HG03521 (cell line): ENCODE measurements around the gene WDR70.

Experiments used
- ATAC-seq: cut with Tn5 transposase; IDR thresholded peaks from one replicate; pipeline ENCODE4 v1.9.1; 2021; ENCODE audit warnings: mild to moderate bottlenecking, moderate library complexity; ENCODE audit not compliant: unreplicated experiment

The WDR70 gene

DNA sequence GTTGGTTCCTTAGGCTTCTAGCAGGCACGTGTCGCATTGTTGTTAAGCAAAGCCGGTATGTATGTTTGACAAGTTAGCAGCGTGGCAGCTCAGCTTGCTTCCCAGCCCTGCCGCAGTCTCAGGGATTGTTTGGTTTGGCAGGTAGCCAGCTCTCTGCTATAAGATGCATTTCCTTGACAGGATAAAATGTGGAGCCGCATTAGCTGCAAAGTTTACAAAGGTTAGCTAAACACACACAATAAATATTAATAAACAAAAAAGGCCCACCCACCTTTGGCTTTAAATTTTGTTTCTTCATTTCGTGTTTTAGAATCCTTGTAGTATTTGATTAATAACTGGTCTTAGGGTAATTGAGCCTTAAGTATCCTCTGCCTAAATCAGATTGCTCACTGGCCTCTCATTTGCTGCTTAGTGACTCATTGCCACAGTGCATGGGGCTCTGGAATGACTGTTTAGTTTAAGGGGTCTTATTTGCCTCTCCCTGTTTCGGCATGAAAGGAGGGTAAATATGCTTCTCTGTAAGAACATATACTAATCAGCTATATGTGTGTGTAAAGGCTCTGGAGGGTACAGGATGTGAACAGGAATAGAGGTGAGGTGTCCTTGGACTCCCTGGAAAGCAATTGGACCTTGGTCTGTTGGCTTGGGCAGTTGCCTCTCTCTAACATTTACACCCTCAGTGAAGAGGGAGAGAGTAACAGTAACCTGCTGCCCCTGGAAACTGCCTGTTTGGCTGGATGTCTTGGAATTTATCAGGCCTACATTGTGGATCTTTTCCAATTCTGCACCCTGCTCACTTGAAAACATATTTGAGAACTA lies 338.7 kb downstream of the WDR70 start:
- no peak for ATAC-seq

DNA sequence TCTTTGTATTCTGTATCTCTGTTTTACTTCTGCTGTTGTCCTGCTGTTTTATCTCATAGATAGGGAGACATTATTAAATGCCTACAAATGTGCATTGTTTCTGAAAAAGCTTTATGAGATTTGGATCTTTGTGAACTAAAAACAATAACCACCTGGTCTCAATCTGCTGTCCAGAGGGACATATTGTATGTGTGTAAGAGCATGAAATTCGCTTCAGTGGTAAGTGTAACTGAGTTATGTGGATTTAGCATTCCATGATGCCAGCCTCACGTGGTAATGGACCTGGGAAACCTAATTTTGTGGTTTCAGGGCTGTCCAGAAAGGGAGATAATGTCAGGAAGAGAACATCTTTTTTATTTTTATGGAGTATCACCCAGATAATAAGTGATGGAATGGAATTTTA lies 341.4 kb downstream of the WDR70 start:
- ATAC-seq = no peak

DNA sequence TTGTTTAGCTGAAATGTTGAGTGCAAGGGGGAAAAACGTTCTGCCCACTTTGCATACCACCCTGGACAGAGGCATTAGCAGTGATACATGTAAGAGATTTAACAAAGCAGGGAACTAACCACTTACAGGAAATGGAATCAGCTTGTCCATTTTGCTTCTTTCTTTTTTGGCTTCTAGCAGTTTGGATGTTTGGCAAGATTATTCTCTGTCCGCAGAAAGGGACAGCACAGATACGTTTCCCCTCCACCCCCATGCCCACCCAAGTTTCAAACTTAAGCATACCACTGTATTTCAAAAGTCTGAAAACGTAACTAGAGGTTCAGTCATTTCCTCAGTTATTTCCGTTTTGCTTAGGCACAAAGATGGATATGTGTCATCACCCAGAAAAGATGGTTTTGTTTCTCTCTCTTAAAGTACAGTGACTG lies 342.3 kb downstream of the WDR70 start:
- ATAC-seq = peak; percentile 52

DNA sequence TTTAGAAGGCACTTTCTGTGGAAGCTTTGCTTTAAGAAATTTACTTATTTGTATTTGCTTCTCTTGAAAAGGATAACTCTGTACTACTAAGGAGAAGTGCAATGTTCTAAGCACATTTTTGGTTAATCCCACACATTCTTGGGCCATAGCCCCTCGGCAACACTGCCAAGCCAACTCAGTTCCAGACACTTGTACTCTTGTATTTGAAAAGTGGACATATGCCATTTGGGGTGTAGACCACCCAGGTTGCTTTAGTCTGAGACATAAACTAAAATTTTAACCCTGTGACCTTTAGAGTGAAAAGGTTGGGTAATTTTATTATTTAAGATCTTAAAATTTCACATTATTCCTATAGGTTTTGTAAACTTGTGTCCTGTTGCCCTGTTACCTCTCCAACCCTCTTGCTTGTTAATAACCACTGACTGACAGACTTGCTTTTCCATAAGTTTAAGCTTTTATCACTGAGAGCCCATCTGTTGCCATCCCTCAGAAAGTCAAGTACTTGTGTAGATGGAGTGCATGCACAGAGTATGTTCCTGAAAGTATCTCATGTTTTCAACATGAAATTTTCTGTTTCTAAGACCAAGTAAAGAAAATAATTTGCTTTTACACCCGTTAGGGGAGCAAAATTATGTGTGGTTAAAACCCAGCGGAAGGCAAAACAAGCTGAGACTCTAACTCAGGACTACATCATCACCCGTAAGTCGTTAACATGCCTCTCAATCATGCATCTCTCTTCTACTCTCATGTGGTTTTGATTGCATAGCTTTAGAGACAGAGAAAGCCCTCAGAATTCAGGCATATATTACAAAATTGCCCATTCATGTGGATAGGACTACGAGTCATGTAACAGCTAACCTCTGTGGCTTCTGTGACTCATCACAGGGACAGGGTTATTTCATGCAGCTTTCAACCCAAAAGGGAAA lies 343.4 kb downstream of the WDR70 start:
- peak; percentile 59 for ATAC-seq

DNA sequence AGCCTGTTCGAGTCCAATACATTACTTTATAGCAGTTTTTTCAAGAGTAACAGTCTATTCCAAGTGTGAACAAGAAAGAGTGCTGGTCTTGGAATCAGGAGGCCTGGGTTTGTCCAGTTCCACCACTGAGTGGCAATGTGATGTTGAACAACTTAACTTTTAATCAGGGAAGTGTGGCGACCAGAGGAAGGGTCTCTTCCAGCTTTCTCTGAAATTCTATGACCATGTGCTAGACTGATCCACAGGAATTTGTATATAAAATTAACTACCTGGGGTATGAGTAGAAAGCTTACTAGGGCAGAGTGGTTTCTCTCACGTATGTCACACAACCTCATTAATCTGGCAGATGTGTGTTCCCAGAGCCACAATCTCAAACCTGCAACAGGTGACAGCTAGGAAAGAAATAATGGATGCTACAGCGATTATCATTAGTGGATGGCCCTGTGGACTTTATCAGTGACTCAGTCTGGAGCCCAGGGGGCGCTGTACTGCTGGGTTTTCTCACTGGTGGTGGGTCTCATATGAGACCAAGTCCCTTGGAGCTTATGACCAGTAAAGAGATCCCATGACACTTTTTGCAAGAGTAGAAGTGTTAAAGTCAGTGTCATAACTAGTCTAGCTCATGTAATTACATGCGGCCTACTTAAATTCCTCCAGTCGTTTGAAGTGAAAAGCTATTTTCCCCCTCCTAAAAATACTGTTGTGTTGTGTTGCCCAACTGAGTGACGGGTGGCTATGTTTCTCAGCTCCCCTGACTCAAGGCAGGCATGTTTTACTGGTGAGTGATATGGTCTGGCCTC lies 344.2 kb downstream of the WDR70 start:
- ATAC-seq = no peak

DNA sequence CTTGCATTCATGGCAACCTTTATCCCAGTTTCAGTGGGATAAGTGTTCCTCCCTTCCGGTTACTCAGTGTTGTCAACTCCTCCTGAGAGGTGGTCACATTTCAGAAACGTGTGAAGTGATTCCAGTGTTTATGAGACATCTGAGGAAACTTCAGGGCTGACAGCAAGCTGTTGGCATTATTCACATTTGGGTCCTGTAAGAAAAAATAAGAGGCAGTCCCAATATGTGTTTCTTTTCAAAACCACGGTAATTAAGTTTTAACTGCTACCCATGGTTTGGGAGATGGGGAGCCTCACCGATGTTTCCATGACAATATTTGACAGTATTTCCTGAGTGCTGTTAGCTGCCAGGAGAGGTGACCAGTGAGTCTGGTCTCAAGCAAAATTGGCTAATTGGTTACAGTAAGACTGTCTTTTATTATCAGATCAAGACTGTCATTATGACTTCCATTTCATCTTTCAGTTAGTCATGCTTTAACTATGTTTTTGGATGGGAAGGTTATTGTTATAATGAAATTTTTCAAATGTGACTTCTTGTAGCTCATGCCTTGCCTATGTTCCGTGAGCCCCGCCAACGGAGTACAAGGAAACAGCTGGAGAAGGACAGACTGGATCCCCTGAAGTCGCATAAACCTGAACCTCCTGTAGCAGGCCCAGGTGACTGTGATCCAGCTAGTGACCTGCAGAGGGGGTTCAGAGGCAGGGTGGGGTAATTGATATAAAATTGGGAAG lies 345.4 kb downstream of the WDR70 start:
- no peak for ATAC-seq

DNA sequence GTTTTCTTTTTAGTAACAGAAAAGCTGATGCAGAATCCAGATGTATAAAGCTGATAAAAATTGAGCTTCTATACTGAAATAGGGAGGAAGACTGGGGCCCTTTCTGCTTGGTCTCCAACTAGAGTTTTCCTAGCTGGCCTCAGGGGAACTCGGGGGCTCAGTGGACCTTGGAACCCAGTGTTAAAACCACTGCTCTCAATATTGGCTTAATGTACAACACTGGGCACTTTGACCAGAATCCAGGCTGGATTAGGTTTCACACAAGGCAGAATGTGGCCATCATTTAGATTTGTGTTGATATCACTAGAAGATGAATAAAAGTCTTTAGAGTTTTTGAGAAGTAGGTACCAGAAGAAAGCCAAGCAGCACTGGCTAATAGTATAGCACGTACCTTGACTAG lies 346.1 kb downstream of the WDR70 start:
- no peak for ATAC-seq

DNA sequence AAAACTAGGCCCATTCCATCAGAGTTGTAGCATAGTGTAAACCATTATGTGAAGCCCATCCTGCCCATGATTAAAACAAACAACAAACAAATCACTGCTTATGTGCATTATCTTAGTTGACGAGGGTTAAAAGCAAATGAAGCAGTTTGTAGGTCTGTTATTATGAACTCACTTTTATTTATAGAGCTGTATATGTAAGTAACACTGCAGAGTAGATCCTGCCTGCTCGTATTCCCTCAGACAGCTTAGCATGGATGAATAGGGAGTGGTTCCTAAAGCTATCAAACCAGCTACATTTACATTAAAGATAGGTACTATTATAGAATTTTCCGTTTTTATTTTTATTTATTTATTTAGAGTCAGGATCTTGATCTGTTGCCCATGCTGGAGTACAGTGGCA lies 348.1 kb downstream of the WDR70 start:
- no peak for ATAC-seq

DNA sequence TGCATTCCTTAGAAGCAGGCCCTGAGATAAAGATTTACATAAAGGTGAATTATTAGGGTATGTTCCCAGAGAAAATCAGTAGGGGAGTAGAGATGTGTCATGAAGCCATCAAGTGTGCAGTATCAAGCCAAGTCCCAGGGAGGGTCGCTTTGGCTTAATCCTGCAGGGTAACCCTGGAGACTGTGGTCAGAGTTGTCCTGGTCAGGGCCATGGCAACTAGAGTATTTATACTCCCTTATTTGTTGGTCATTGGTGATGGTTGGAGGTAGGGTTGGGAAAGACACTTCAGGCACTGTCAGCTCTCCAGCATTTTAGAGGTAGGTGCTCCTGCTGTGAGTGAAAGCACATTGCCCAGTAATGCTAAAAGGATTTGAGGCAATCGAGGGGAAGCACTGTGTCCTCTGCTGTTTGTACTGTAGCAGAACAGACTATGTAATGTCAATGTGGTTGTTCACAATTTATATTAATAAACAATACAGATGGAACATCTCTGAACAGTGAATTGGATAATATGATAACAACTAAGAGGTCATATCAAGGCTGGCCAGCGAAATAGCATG lies 351.9 kb downstream of the WDR70 start:
- no peak for ATAC-seq

DNA sequence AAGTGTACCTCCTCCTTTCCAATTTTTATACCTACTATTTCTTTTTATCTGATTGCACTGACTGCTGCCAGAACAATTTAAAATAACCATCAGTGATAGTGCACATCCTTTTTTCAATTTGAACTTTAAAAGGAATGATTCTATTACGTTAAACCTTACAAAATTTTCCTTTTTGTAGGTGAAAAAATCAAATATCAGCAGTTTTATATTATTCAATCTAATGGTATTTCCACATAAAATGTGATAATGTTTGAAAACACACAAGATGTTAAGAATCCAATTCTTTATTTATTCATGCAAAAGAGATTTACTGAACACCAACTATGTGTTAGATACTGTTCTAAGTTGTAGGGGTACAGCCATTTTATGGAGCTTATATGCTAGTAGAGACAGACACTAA lies 355.0 kb downstream of the WDR70 start:
- ATAC-seq = no peak

DNA sequence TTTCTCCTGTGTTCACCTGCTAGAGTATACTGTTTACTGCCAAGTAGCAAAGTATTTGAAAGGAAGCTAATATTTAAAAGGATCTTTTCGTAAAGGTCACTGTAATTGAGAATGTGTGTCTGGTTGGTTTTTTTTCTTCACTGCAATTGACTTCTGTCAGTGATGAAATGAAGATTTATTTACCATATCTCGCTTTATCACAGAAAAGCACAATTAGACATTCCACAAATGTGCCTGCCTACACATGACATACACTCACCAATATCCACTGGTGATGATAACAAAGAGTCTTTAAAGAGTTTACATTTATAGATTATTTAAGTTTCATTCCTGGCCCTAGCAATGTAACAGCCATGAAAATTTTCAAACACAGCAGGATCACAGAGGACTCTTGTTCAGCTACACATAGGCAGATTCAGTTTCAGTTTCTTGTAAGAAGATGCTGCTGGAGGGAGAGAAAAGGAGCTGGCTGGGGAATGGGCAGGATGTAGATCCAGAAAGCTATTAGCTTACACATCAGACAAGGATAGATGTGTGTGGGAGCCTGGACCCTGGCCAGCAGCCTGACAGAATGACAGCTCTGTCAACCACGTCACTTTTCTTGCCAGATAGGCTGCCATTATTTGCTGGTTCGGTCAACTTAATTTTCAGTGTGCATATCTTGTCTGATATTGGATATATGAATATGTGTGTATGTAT lies 356.7 kb downstream of the WDR70 start:
- no peak for ATAC-seq

DNA sequence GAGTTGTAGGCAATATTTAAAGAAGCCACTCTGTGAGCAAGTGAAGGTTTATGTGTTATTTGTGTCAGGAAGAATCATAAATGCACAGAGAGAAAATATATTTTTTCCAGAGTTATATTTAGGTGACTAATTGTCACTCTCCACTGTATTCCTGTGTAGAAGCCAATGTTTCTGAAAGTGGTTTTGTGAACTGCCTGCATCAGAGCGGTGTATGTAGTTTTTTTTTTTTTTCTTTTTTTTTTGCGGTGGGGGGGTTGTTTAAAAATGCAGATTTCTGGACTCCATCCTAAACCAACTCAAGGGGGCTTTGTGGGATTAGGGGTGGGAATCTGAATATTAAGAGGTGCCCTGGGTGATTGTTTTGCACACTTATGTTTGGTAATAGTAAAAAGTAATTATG lies 357.3 kb downstream of the WDR70 start:
- ATAC-seq = no peak

DNA sequence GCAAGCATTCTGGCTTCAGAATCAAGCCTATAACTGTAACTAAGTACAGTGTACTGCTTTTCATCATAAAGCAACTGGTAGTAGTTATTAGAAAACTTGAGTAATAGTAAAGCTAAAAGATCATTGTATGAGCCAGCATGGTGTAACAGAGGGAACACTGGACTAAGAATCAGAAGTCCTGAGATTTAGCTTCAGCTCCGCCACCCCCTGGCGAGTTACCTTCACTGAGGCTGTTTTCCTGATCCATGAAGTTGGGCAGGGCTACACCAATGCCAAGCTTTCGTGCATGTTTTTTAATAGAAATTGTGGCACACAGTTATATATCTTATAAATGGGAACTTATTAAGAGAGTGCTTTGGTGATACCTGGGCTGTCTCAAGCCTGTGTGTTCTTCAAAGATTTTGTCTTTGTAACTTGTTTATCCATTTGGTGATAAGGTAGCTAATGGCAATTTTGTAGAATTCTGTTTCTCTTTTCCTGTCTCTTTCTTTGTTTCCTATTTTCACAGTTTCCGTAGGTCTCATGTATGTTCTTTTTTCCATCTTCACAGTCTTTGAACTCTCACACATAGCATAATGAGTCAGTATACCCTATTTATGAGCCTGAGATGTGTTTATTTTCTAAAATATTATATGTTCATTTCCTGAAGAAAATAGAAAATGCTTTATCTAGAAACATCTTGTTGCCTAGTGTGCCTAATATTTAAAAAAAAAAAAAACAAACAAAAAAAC lies 358.4 kb downstream of the WDR70 start:
- ATAC-seq = no peak

DNA sequence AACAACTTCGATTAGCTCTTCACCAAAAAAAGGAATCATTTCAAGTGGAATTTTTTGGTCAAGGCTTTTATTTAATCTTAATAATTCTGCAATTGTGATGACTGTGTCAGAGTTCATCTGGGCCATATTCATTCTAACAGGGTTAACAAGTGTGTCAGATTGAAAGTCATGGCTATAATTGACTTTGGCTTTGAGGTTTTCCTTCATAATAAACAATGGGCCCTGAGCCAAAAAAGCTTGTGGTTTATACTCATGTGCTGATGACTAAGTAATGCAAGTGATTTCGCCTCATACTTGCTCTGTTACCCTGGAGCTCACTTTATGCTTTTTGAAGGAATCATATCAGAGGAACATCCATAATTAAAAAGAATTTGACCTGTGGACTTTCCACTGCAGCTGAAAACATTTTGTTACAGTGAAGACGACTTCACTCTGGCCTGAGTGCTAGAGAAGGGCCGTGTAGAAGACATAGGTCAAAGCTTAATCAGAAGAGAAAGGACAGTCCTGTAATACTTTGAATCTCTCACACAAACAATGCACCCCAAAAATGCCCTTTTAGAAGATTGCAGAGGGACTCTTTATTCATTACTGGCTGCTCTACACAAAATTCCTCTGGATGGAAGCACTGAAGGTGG lies 359.1 kb downstream of the WDR70 start:
- peak; percentile 79 for ATAC-seq

DNA sequence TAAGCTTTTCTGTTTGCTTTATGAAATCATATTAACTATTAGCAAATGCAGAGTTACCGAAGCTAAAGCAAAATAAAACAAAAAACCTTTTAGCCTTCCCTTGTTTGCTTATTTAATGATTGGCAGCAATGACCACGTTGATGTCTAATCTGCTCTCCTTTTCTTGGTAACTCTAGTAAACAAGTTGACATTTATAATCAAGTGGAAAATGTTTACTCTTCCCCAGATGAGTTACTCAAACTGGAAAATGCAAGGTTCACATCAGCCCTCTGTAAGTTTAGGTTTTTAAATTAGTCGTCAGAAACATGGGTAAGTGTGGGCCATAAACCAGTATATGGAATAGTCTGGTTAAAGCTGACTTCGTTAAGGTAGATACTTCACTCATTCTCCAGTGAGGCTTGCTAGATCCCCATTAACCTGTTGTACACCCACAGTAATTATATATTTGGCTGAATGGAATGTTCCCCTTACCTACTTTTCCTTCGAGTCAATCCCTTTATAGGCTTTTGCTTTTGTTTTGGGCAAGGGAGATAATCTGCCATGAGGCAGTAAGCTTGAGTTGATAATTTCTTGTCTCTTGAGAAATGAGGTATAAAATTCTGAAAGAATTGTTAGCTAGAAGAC lies 359.9 kb downstream of the WDR70 start:
- ATAC-seq = no peak

DNA sequence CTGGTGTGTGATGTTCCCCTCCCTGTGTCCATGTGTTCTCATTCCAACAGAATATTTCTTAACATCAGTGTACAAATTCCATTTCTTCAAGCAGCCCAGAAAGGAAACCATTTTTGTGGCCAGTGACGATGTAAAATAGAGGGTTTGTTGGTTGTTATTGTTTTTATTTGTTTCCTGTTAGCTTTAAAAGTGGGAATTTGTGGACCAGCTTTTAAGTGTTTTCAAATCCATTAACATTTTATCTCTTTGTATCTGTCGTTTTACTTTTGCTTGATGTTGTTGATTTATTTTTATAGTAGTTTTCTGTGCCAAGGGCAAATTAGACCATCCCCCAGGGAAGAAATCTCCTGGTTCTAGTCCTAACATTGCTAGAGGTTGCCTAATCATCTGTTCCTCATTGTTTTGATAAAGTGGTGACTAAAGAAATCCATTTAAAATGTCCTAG lies 360.7 kb downstream of the WDR70 start:
- ATAC-seq = no peak

DNA sequence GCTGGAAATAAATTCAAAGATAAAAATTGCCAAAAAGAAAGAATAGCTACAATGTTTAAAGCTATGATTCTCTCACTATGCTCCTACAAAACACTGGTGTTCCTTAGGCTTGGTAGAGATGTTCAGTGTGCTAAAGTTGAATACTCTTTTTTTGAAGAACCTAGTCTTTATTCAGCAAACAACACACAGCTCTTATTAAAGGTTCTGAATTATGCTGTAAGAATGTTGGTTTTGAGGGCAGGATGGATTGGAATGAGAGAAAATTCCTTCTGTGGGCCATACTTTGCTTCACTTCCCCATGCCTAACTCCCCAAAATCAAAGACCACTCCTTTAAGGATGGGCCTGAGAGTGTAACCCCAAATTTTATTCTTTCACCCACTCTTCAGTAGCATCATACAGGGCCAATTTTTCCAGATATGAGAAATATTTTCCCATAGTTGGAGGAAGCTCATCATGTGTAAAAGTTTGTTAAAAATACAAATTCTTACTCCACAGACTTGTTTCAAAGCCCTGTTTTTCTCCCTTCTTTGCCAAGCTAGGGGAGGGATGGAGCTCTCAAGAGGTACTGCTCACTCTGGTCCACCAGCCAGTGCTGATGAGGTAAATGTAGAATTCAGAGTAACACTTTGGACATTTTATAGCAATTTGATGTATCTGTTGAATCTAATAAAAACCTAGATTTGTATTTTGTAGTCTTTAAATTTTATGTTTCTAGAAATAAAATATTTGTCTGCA lies 361.4 kb downstream of the WDR70 start:
- no peak for ATAC-seq
